Liver (tissue), 9 donors: ENCODE results near the gene RFX4. TPM values are rescaled to one million over a fixed set of nuclear protein-coding genes. Genes with fewer than 3 reads are reported as not detected.

Experiments
- DNase-seq: peaks from one replicate; pipeline ENCODE4 v3.0.0-alpha.2; 2017; ENCODE audit warnings: low spot score
- H3K27ac ChIP-seq, 2 donors: one replicate each; pipeline ENCODE4 v1.7.0; 2013; ENCODE audit warnings: inconsistent platforms in 2 of 2, low read length in 2 of 2, control low read depth in 1 of 2, low read depth in 1 of 2, mild to moderate bottlenecking in 1 of 2
- H3K27me3 ChIP-seq, 4 donors: one replicate each; pipeline versions ENCODE4 v1.6.1 to v1.7.0; 2013; ENCODE audit warnings: low read length in 3 of 4, inconsistent platforms in 1 of 4, mild to moderate bottlenecking in 1 of 4, moderate library complexity in 1 of 4; ENCODE audit not compliant: control insufficient read depth in 4 of 4, insufficient read depth in 4 of 4
- H3K36me3 ChIP-seq, 4 donors: one replicate each; pipeline versions ENCODE4 v1.6.1 to v1.7.0; 2013; ENCODE audit warnings: low read length in 3 of 4, mild to moderate bottlenecking in 3 of 4, low read depth in 1 of 4, moderate library complexity in 1 of 4; ENCODE audit not compliant: control insufficient read depth in 4 of 4, insufficient read depth in 3 of 4
- H3K4me1 ChIP-seq, 4 donors: one replicate each; pipeline versions ENCODE4 v1.6.1 to v1.7.0; 2013; ENCODE audit warnings: low read length in 3 of 4, mild to moderate bottlenecking in 3 of 4, moderate library complexity in 1 of 4; ENCODE audit not compliant: control insufficient read depth in 4 of 4, insufficient read depth in 4 of 4
- H3K4me3 ChIP-seq, 3 donors: one replicate each; pipeline versions ENCODE4 v1.6.1 to v1.7.0; 2013; ENCODE audit warnings: low read length in 3 of 3, control low read depth in 1 of 3, low read depth in 1 of 3, mild to moderate bottlenecking in 1 of 3
- H3K9ac ChIP-seq, 2 donors: one replicate each; pipeline ENCODE4 v1.7.0; 2013; ENCODE audit warnings: low read length in 2 of 2, mild to moderate bottlenecking in 2 of 2, moderate library complexity in 2 of 2, control low read depth in 1 of 2, low read depth in 1 of 2
- H3K9me3 ChIP-seq, 4 donors: one replicate each; pipeline versions ENCODE4 v1.6.1 to v1.7.0; 2013; ENCODE audit warnings: low read length in 3 of 4; ENCODE audit not compliant: control insufficient read depth in 4 of 4
- ATF3 ChIP-seq: IDR thresholded peaks from 2 replicates; pipeline ENCODE4 v1.6.1; 2016; ENCODE audit warnings: antibody characterized with exemption
- EGR1 ChIP-seq, 2 donors: IDR thresholded peaks; 2 replicates each; pipeline ENCODE4 v1.6.1; 2016 to 2018; ENCODE audit warnings: antibody characterized with exemption in 2 of 2, low read depth in 2 of 2
- FOXA2 ChIP-seq: IDR thresholded peaks from 2 replicates; pipeline ENCODE4 v1.6.1; 2016; ENCODE audit warnings: antibody characterized with exemption
- GABPA ChIP-seq, 2 donors: IDR thresholded peaks in 1 of 2; conservative IDR thresholded peaks in 1 of 2; 2 replicates each; pipeline ENCODE4 v1.6.1; 2016; ENCODE audit warnings: antibody characterized with exemption in 2 of 2, mild to moderate bottlenecking in 1 of 2, moderate library complexity in 1 of 2
- HNF4G ChIP-seq: IDR thresholded peaks from 2 replicates; pipeline ENCODE4 v1.6.1; 2016; ENCODE audit warnings: antibody characterized with exemption
- JUND ChIP-seq, 2 donors: IDR thresholded peaks; 2 replicates each; pipeline ENCODE4 v1.6.1; 2016; ENCODE audit warnings: antibody characterized with exemption in 2 of 2
- NR2F2 ChIP-seq: IDR thresholded peaks from 2 replicates; pipeline ENCODE4 v1.6.1; 2016; ENCODE audit warnings: antibody characterized with exemption
- RAD21 ChIP-seq, 2 donors: IDR thresholded peaks; 2 replicates each; pipeline ENCODE4 v1.6.1; 2016; ENCODE audit warnings: antibody characterized with exemption in 2 of 2, mild to moderate bottlenecking in 2 of 2
- REST ChIP-seq: IDR thresholded peaks from 2 replicates; pipeline ENCODE4 v1.6.1; 2016; ENCODE audit warnings: antibody characterized with exemption, mild to moderate bottlenecking
- RXRA ChIP-seq, 2 donors: IDR thresholded peaks; 2 replicates each; pipeline ENCODE4 v1.6.1; 2017 to 2018; ENCODE audit warnings: antibody characterized with exemption in 2 of 2, mild to moderate bottlenecking in 1 of 2
- SP1 ChIP-seq: IDR thresholded peaks from 2 replicates; pipeline ENCODE4 v1.6.1; 2018; ENCODE audit warnings: antibody characterized with exemption, mild to moderate bottlenecking
- TAF1 ChIP-seq: conservative IDR thresholded peaks from 2 replicates; pipeline ENCODE4 v1.6.1; 2016; ENCODE audit warnings: antibody characterized with exemption, mild to moderate bottlenecking
- YY1 ChIP-seq: IDR thresholded peaks from 2 replicates; pipeline ENCODE4 v1.6.1; 2016; ENCODE audit warnings: antibody characterized with exemption, mild to moderate bottlenecking
- WGBS: extraction: QIAGEN DNeasy Blood & Tissue Kit; methylation state at CpG from one replicate; pipeline ENCODE4 v1.1.7; 2013; 5-methylcytosine and 5-hydroxymethylcytosine counted together
- polyA plus RNA-seq, 2 donors: library from polyadenylated mRNA; stranded (reverse) in 1 of 2; unstranded in 1 of 2; fragments of 200-250 nt in 1 of 2; fragments of >200 nt in 1 of 2; fragmentation: Nextera tagmentation in 1 of 2; extraction: Ambion mirVana in 1 of 2; gene quantifications; one replicate each; pipeline versions ENCODE4 v1.2.1 to v1.2.3, GENCODE V29; 2013 to 2015
- total RNA-seq, 2 donors: library from RNA; depleted of rRNA; stranded (reverse); fragments of >200 nt; gene quantifications; one replicate each; pipeline ENCODE4 v1.2.3, GENCODE V29; 2014
- TF ChIP-seq, protein P1 (sequence below): IDR thresholded peaks from 2 replicates; pipeline ENCODE4 v1.6.1; 2016; ENCODE audit warnings: antibody characterized with exemption
- TF ChIP-seq, protein P2 (sequence below): IDR thresholded peaks from 2 replicates; pipeline ENCODE4 v1.6.1; 2016; ENCODE audit warnings: antibody characterized with exemption
- donor health status: healthy.
- donor health status: healthy.
- donor health status: healthy.
- donor health status: healthy.
- donor health status: healthy.

Gene RFX4
- total and polyA plus RNA-seq, 4 donors: not detected

DNA sequence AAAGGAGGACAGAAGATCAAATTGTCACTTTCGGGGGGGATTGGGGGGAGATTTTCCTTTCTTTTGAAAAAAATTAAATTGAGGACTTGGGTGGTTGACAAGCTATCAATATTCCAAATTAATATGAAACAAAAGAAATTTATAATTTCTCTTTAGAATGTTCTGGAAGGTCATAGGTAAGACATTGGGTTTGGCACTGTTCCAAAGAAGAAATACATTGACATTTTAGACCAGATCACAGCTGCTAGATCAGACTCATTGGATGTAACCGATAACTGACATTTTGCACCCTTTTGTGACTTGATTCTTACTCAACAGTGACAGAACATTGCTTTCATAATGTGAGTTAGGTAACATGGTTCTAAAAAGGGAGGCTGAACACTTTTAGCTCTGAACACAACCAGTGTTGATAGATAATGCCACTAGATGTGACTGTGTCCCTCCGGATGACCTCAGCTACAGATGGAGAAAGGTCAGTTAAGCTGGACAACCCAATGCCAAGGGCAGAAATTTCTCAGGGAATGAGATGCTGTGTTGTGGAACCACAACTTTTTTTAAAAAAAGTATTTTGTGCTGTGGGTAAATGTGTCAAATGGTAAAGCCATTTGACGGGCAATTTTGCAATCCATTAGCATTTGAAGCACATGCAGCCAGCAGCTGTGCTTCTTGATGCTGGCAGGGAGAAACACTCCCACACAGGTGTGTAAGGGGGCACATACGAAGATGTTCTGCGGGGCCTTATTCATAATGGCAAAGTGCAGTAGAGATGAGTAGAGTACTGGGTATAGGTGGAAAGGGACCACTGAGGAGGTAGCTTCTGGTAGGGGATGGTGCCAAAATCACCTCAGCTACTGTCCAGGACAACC, 62.9 kb downstream of the RFX4 start:
- Histone ChIP-seq H3K27me3 (no peaks in the 10 kb centered on the region), H3K9me3 (no peaks in the 10 kb centered on the region), H3K4me1 (no peaks in the 10 kb centered on the region), H3K36me3 (no peaks in the 10 kb centered on the region), H3K4me3 (no peak overlapping the region), H3K9ac (no peak overlapping the region), H3K27ac (no peak overlapping the region)
- DNase-seq: no peak
- TF ChIP-seq, protein P1, sequence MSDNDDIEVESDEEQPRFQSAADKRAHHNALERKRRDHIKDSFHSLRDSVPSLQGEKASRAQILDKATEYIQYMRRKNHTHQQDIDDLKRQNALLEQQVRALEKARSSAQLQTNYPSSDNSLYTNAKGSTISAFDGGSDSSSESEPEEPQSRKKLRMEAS: no peak
- no peak for TF ChIP-seq ATF3
- TF ChIP-seq, protein P2, sequence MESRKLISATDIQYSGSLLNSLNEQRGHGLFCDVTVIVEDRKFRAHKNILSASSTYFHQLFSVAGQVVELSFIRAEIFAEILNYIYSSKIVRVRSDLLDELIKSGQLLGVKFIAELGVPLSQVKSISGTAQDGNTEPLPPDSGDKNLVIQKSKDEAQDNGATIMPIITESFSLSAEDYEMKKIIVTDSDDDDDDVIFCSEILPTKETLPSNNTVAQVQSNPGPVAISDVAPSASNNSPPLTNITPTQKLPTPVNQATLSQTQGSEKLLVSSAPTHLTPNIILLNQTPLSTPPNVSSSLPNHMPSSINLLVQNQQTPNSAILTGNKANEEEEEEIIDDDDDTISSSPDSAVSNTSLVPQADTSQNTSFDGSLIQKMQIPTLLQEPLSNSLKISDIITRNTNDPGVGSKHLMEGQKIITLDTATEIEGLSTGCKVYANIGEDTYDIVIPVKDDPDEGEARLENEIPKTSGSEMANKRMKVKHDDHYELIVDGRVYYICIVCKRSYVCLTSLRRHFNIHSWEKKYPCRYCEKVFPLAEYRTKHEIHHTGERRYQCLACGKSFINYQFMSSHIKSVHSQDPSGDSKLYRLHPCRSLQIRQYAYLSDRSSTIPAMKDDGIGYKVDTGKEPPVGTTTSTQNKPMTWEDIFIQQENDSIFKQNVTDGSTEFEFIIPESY: no peak
- WGBS: 91% methylated on average over 6 of the region's 6 CpGs

DNA sequence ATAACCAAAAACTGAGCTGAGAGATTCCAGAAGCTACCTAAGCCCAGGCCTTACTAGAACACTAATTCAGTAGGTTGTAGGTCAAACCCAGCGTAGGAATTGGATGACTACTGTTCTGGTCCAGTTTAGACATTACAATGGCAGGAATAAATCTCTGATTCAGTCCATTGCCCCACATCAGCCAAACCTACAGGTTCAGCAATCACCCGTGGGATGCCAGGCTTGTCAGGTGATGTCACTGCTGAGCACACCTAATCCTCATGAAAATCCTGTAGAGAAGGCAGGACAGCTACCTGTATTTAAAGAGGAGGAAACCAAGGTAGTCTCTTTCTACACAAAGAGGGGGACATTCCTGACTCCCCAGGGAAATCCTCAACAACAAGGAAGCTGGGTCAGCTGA, 63.7 kb downstream of the RFX4 start:
- Histone ChIP-seq H3K36me3 (no peaks in the 10 kb centered on the region), H3K27ac (no peak overlapping the region), H3K4me3 (no peak overlapping the region), H3K27me3 (no peaks in the 10 kb centered on the region), H3K9me3 (no peaks in the 10 kb centered on the region), H3K9ac (no peak overlapping the region), H3K4me1 (no peaks in the 10 kb centered on the region)
- DNase-seq: no peak
- 75% methylated on average over 2 of the region's 2 CpGs for WGBS
- TF ChIP-seq JUND (IDR thresholded peaks at IDR 0.05): no peak
- no peak for TF ChIP-seq RXRA (IDR thresholded peaks at IDR 0.05)
- no peak for TF ChIP-seq RAD21 (IDR thresholded peaks at IDR 0.05)
- TF ChIP-seq ATF3: no peak

- Histone ChIP-seq H3K36me3 (no peaks in the 10 kb centered on the region), H3K4me3 (no peak overlapping the region), H3K27ac (no peak overlapping the region), H3K9me3 (no peaks in the 10 kb centered on the region), H3K4me1 (no peaks in the 10 kb centered on the region), H3K27me3 (peaks cover 0 to 2% (median 0%) of the 10 kb centered on the region in 4 donors), H3K9ac (no peak overlapping the region)
- WGBS: 78% methylated on average over 12 of the region's 12 CpGs
- no peak for DNase-seq
- TF ChIP-seq, protein P2: no peak
- no peak for TF ChIP-seq ATF3
- no peak for TF ChIP-seq HNF4G
- no peak for TF ChIP-seq NR2F2
- no peak for TF ChIP-seq REST
- TF ChIP-seq RAD21 (IDR thresholded peaks at IDR 0.05): no peak
- no peak for TF ChIP-seq JUND (IDR thresholded peaks at IDR 0.05)
- TF ChIP-seq SP1: no peak
- no peak for TF ChIP-seq YY1
- no peak for TF ChIP-seq FOXA2
- TF ChIP-seq TAF1: no peak
- no peak for TF ChIP-seq EGR1 (IDR thresholded peaks at IDR 0.05; ENCODE audit: low read depth in 2 of 2)
- TF ChIP-seq GABPA (IDR thresholded peaks at IDR 0.05 in 1 of 2, conservative IDR thresholded peaks at IDR 0.05 in 1 of 2): no peak
These were observed 65.2 kb downstream of the RFX4 start for GRCh38 chr12:106647793-106648514.
